ENCODE measurements around the gene TTBK1. TPM values are rescaled to one million over a fixed set of nuclear protein-coding genes. Genes with fewer than 3 reads are reported as not detected.

Gene TTBK1
- total and polyA plus RNA-seq, 2 of the 4 experiments (the other 2 are of a cell fraction) = 0.02 TPM; not detected in 1

DNA sequence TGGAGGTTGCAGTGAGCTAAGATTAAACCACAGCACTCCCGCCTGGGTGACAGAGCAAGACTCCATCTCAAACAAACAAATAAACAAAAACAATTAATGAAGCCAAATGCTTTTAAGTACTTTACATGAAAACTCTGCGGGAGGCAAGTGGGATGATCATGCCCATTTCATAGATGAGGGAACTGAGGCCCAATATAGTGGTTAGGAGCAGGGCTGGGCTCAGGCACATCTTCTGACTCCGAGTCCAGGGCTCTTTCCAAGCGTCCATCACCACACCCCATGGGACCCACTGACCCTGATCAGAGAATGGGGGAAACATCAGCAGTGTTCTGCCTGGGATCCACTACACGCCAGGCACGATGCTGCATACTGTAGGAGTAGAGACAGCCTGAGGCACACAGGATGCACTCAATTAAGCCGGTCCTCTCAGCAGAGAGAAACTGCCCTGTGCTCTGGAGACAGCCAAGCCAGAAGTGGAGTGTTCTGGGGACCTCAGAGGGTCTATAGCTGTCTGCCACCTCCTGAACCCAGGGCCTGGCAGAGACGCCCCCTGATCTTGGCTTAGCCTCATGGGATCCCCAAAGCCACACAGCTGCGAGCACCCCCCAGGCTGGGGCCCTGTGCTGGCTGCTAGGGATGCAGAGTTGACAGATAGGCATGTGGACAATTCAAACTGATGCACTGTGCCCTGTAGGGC, 13.5 kb downstream of the TTBK1 start:
- ChIA-PET CTCF (no interaction called here), POLR2A (ENCODE audit: unreplicated experiment) (no interaction called here)
- no peaks in the 10 kb centered on the region for H4K20me1 ChIP-seq (ENCODE audit: insufficient read depth, low read length)
- H4K8ac ChIP-seq (ENCODE audit: low read depth in 2 of 2, low read length in 2 of 2) = no peak overlapping the region
- no peaks in the 10 kb centered on the region for H3K9me3 ChIP-seq (ENCODE audit: control insufficient read depth, insufficient read depth, low read length)
- WGBS, 2 experiments (ENCODE audit: extremely low coverage in 2 of 2, insufficient read length in 1 of 2) = 62% methylated on average over 2 of the region's 9 CpGs; no CpG with 5 or more reads in 1 of the 2 experiments
- H3K4me2 ChIP-seq (ENCODE audit: low read depth, low read length) = no peak overlapping the region
- H3K4ac ChIP-seq (ENCODE audit: low read depth, low read length) = no peak overlapping the region
- no peak overlapping the region for H2AFZ ChIP-seq (replicated peaks; ENCODE audit: low read length, poor library complexity)
- H2AK9ac ChIP-seq (replicated peaks; ENCODE audit: low read depth, low read length, poor library complexity) = no peak overlapping the region
- BruUV-seq (replicated peaks) = no TSS peak
- H4K91ac ChIP-seq (ENCODE audit: insufficient read depth, low read depth, low read length) = no peak overlapping the region
- no peak for ATAC-seq (ENCODE audit: low read depth)
- peaks cover 53% of the 10 kb centered on the region for H3K27me3 ChIP-seq (ENCODE audit: control insufficient read depth, insufficient read depth, low read length)
- intact Hi-C loops (cut with micrococcal nuclease) = no loop called here
- TF ChIP-seq, protein P1, sequence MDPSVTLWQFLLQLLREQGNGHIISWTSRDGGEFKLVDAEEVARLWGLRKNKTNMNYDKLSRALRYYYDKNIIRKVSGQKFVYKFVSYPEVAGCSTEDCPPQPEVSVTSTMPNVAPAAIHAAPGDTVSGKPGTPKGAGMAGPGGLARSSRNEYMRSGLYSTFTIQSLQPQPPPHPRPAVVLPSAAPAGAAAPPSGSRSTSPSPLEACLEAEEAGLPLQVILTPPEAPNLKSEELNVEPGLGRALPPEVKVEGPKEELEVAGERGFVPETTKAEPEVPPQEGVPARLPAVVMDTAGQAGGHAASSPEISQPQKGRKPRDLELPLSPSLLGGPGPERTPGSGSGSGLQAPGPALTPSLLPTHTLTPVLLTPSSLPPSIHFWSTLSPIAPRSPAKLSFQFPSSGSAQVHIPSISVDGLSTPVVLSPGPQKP (IDR thresholded peaks at IDR 0.05; ENCODE audit: borderline replicate concordance, low read depth, low read length) = no peak
- TF ChIP-seq BHLHE40 (IDR thresholded peaks at IDR 0.05; ENCODE audit: low read depth, low read length) (no peak), RCOR1 (IDR thresholded peaks at IDR 0.05; ENCODE audit: insufficient replicate concordance, low read length) (no peak), CEBPB (IDR thresholded peaks at IDR 0.05; ENCODE audit: low read depth, low read length) (no peak), MAZ (IDR thresholded peaks at IDR 0.05; ENCODE audit: borderline replicate concordance, low read depth, low read length) (no peak), CHD1 (IDR thresholded peaks at IDR 0.05; ENCODE audit: low read depth, low read length) (no peak), POLR2A (IDR thresholded peaks at IDR 0.05; ENCODE audit: low read depth, low read length) (no peak), MAFK (IDR thresholded peaks at IDR 0.05; ENCODE audit: low read depth, low read length) (no peak), RFX5 (IDR thresholded peaks at IDR 0.05; ENCODE audit: low read depth, low read length) (no peak), NFE2L2 (IDR thresholded peaks at IDR 0.05; ENCODE audit: low read depth, low read length) (no peak), MXI1 (IDR thresholded peaks at IDR 0.05; ENCODE audit: borderline replicate concordance, low read depth, low read length) (no peak), FOS (IDR thresholded peaks at IDR 0.05; ENCODE audit: low read depth, low read length) (no peak), SMC3 (IDR thresholded peaks at IDR 0.05; ENCODE audit: low read depth, low read length) (no peak), RAD21 (IDR thresholded peaks at IDR 0.05; ENCODE audit: low read length) (no peak)
- TF ChIP-seq, protein P2, sequence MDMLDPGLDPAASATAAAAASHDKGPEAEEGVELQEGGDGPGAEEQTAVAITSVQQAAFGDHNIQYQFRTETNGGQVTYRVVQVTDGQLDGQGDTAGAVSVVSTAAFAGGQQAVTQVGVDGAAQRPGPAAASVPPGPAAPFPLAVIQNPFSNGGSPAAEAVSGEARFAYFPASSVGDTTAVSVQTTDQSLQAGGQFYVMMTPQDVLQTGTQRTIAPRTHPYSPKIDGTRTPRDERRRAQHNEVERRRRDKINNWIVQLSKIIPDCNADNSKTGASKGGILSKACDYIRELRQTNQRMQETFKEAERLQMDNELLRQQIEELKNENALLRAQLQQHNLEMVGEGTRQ (IDR thresholded peaks at IDR 0.05; ENCODE audit: low read depth, low read length) = no peak
- TF ChIP-seq, protein P3, sequence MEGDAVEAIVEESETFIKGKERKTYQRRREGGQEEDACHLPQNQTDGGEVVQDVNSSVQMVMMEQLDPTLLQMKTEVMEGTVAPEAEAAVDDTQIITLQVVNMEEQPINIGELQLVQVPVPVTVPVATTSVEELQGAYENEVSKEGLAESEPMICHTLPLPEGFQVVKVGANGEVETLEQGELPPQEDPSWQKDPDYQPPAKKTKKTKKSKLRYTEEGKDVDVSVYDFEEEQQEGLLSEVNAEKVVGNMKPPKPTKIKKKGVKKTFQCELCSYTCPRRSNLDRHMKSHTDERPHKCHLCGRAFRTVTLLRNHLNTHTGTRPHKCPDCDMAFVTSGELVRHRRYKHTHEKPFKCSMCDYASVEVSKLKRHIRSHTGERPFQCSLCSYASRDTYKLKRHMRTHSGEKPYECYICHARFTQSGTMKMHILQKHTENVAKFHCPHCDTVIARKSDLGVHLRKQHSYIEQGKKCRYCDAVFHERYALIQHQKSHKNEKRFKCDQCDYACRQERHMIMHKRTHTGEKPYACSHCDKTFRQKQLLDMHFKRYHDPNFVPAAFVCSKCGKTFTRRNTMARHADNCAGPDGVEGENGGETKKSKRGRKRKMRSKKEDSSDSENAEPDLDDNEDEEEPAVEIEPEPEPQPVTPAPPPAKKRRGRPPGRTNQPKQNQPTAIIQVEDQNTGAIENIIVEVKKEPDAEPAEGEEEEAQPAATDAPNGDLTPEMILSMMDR (conservative IDR thresholded peaks at IDR 0.05; ENCODE audit: low read depth, low read length) = no peak
- no peak overlapping the region for H4K5ac ChIP-seq (ENCODE audit: low read depth, low read length)
- dilution Hi-C loops (cut with HindIII; ENCODE audit: low sequenced_read_pairs, unreplicated experiment) = no loop called here
- no peak overlapping the region for H3K56ac ChIP-seq (ENCODE audit: extremely low read depth, insufficient read depth, low read length)
- no peak for DNase-seq
- H2BK20ac ChIP-seq (ENCODE audit: low read depth, low read length) = no peak overlapping the region
- no peak overlapping the region for H3K4me3 ChIP-seq (ENCODE audit: insufficient read depth, low read depth, low read length)
- H2BK5ac ChIP-seq (ENCODE audit: low read depth, low read length, poor library complexity, severe bottlenecking) = no peak overlapping the region
- H3K23ac ChIP-seq (ENCODE audit: low read depth, low read length) = no peak overlapping the region
- no peaks in the 10 kb centered on the region for H3K36me3 ChIP-seq (ENCODE audit: control insufficient read depth, insufficient read depth, low read length)
- H3K79me1 ChIP-seq (ENCODE audit: low read depth in 1 of 2, low read length in 2 of 2) = no peaks in the 10 kb centered on the region
- no peak overlapping the region for H2BK120ac ChIP-seq (ENCODE audit: low read depth, low read length)
- H3K9ac ChIP-seq (ENCODE audit: low read depth, low read length) = no peak overlapping the region
- H3K27ac ChIP-seq (ENCODE audit: insufficient read depth, low read length) = no peak overlapping the region
- in situ Hi-C loops (cut with MboI; ENCODE audit: low sequenced_read_pairs) = loop anchor here (5.0 kb wide), 1 partner anchor 235 kb away; no protein-coding TSS in a partner anchor
- no peak overlapping the region for H2BK15ac ChIP-seq (ENCODE audit: low read depth, low read length)
- no peaks in the 10 kb centered on the region for H3K4me1 ChIP-seq (ENCODE audit: control insufficient read depth, insufficient read depth, low read length)
- H3K14ac ChIP-seq (replicated peaks; ENCODE audit: low read depth, low read length) = no peak overlapping the region
- H2AK5ac ChIP-seq (ENCODE audit: low read depth, low read length) = no peak overlapping the region
- H3K18ac ChIP-seq (ENCODE audit: low read depth, low read length) = no peak overlapping the region
- H3K9me1 ChIP-seq (ENCODE audit: insufficient read depth, low read length) = no peaks in the 10 kb centered on the region
